GM21447 (cell line): ENCODE results near the gene CDR2.
"Not testable (repeated sequence)": the region's sequence is repeated elsewhere in the genome, so short reads cannot be mapped to it uniquely, and the experiment has no call there.

ENCODE experiments used
- ATAC-seq: cut with Tn5 transposase; IDR thresholded peaks from one replicate; pipeline ENCODE4 v1.9.1; 2021; ENCODE audit not compliant: unreplicated experiment

The CDR2 gene

GRCh38 chr16:22353191-22353919 is 21.1 kb downstream of the CDR2 start:
- ATAC-seq: no peak

DNA sequence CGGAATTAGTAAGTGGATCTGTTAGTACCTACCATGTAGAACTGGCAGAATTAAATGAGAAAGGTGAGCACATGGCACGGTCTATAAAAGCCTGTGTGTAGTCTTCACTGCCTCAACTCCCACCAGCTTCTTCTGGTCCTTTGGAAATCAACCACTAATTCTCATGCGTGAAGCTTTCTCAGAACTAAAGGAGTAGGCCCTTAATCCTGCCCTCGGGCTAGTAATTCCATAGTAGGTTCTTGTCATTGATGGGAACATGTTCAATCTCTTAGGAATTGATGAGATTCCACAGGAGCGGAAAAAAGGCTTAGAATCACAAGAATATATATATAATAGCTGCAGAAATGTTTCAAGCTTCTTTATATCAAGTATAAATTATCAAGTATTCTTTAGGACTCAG is 21.7 kb downstream of the CDR2 start:
- no peak for ATAC-seq

- ATAC-seq: no peak
These were observed 22.3 kb downstream of the CDR2 start for GRCh38 chr16:22352140-22352539.

- ATAC-seq: not testable (repeated sequence)
These were observed 23.4 kb downstream of the CDR2 start for GRCh38 chr16:22351017-22351416.

- no peak for ATAC-seq
These were observed 26.1 kb downstream of the CDR2 start for GRCh38 chr16:22348291-22348690.

GRCh38 chr16:22347100-22347820 is 27.2 kb downstream of the CDR2 start:
- no peak for ATAC-seq

DNA sequence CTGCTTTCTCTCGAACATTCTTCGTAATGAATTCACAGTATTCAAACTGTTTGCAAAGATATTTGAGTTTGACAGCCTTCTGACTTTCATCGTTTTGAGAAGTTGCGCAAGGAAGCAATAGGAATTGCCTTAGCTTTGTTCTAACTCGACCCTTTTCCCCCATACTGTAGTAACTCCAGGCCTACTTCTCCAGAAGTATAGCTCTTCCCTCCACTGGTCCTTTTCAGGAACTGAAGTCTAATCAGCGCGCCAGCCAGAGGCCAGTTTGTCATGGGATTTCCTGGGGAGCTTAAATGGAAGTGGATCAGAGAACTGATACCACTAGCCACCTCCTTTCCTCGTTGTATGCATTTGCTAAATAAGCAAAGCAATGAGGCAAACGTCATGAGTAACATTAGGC is 27.9 kb downstream of the CDR2 start:
- ATAC-seq: no peak

DNA sequence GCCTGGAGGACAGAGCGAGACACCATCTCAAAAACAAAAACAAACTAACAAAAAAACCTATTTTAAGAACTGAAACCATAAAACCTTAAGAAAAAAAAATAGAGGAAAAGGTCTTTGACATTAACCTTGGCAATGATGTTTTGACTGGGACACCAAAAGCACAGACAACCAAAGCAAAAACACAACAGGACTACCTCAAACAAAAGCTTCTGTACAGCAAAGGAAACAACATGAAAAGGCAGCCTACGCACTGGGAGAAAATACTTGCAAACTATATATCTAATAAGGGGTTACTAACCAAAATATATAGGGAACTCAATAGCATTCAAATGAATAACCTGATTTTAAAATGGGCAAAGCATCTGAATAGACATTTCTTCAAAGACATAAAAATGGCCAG is 32.3 kb downstream of the CDR2 start:
- ATAC-seq: no peak

DNA sequence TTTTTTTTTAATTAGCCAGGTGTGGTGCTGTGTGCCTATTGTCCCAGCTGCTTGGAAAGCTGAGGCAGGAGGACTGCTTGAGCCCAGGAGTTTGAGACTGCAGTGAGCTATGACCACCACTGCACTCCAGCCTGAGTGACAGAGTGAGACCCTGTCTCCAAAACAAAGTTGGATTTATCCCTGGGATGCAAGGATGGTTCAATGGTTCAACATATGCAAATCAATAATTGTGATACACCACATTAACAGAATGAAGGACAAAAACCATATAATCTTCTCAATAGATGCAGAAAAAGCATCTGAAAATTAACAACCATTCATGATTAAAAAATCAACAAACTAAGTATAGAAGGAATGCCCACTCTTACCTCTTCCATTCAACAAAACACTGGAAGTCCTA is 33.5 kb downstream of the CDR2 start:
- no peak for ATAC-seq

- no peak for ATAC-seq
These were observed 36.4 kb downstream of the CDR2 start for GRCh38 chr16:22337849-22338635.

GRCh38 chr16:22337045-22337444 is 37.4 kb downstream of the CDR2 start:
- no peak for ATAC-seq

GRCh38 chr16:22336581-22336980 is 37.8 kb downstream of the CDR2 start:
- no peak for ATAC-seq

DNA sequence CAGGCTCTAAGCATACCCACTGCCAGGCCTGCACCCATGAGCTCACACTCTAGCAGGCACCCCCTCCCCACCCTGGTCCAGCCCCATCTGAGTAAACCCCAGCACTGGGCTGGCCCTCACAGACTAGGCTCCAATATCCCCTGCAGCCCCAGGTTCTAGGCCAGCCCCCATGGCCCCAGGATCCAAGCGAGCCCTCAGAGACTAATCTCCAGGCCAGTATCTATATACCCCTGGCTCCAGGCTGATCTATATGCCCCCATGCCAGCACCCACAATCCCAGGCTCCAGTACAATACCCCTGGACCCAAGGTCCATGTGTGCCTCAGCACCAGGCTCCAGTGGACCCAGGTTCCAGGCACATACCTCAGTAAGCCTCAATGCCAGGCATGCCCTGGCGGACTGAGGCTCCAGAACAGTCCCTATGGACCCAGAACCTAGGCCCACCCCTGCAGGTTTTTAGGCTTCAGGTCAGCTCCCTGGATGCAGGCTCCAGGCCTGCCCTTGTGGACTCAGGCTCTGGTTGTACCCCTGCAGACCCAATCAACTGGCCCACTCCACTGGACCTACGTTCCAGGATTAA is 38.7 kb downstream of the CDR2 start:
- ATAC-seq: no peak

GRCh38 chr16:22333457-22333994 is 40.9 kb downstream of the CDR2 start:
- ATAC-seq: no peak

GRCh38 chr16:22330326-22330725 is 44.1 kb downstream of the CDR2 start:
- no peak for ATAC-seq

- ATAC-seq: no peak
These were observed 45.2 kb downstream of the CDR2 start for GRCh38 chr16:22329199-22329695.

- ATAC-seq: no peak
These were observed 46.2 kb downstream of the CDR2 start for GRCh38 chr16:22328081-22328725.

DNA sequence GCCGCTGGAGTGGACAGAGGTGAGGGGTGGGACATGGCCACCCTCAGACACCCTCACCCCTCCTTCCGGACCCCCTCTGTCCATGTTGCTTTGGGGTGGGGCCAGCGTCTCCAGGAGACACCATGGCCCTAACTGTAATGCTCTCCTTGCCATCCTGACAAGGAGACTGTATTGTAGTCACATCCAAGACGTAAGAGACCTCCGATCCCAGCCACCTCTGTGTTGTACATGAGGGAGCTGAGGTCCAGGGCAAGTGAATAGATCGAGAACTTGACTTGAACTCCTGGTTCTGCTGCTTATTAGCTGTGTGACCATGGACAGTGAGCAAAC is 47.0 kb downstream of the CDR2 start:
- no peak for ATAC-seq

DNA sequence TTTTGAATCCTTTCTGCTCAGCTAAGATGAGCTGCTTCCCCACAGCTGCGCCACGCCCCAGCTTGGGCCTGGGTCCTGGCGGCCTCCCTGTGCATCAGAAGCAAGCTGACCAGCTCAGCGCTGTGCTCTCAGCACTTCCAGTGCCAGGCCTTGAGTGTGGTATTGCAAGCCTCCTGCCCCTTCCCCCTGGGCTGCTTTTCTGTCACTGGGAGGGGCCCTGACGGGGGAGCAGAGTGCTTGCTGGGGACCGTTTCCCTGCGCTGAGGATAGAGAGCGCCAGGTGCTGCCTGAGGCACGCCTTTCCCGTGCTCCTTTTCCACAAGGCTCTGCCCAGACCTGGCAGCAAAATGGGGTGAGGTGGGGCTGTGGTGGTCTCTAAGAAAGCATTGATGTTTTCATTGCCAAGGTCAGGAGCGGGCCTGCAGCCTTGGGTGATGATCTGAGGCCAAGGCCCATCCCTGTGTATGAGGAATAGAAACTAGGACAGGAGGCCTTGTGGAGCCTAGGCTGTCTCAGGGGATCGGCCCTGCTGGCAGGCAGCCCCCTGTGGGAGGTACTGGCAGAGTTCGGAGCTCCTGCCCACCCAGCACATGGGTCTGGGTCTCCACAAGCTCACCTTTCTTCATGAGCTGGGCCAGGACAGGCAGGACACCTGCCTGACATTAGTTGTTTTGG is 47.5 kb downstream of the CDR2 start:
- no peak for ATAC-seq

GRCh38 chr16:22326369-22326652 is 48.1 kb downstream of the CDR2 start:
- ATAC-seq: no peak
